Keratinocyte (primary cell): ENCODE results near the gene SCMH1.

Experiments used
- CTCF ChIP-seq, 3 experiments: IDR thresholded peaks in 1 of 3; conservative IDR thresholded peaks in 1 of 3; optimal IDR thresholded peaks in 1 of 3; 2 replicates in 2 of 3; 3 replicates in 1 of 3; pipeline versions ENCODE3 to v1.5.1; 2011; ENCODE audit warnings: low read length in 3 of 3, mild to moderate bottlenecking in 3 of 3, moderate library complexity in 2 of 3, control low read depth in 1 of 3, inconsistent platforms in 1 of 3; ENCODE audit not compliant: insufficient read depth in 2 of 3; ENCODE audit errors: extremely low read depth in 1 of 3
- EZH2 ChIP-seq: IDR thresholded peaks from one replicate; pipeline ENCODE4 v1.6.1; 2012; ENCODE audit warnings: inconsistent platforms, mild to moderate bottlenecking, low read length, moderate library complexity

GRCh38 chr1:41122148-41122547 is 120.0 kb downstream of the SCMH1 start:
- TF ChIP-seq EZH2 (no peak), CTCF (optimal IDR thresholded peaks at IDR 0.05 in 1 of 3, IDR thresholded peaks at IDR 0.05 in 1 of 3, conservative IDR thresholded peaks at IDR 0.05 in 1 of 3; ENCODE audit: extremely low read depth in 1 of 3, insufficient read depth in 2 of 3, low read length in 3 of 3) (no peak)
